Keratinocyte (primary cell): ENCODE results near the gene KANSL1. TPM values are rescaled to one million over a fixed set of nuclear protein-coding genes. Genes with fewer than 3 reads are reported as not detected.

Experiments
- DNase-seq: peaks from one replicate; pipeline ENCODE4 v3.0.0-alpha.2; 2011; ENCODE audit warnings: low read depth, missing footprints, low spot score
- FAIRE-seq: peaks from 2 replicates; lab custom pipeline; 2011; peaks lifted over from hg19 to GRCh38; lab: Jason Lieb, UNC
- H2AFZ ChIP-seq: 2 replicates; pipeline ENCODE4 v1.6.0; 2012; ENCODE audit warnings: low read length, control low read depth, inconsistent platforms; ENCODE audit not compliant: control insufficient read depth
- H3K27ac ChIP-seq: 2 replicates; pipeline ENCODE4 v1.5.1; 2011; ENCODE audit warnings: low read length; ENCODE audit not compliant: control insufficient read depth, insufficient read depth
- H3K27me3 ChIP-seq: 3 replicates; pipeline ENCODE4 v1.6.0; 2011; ENCODE audit warnings: low read length; ENCODE audit not compliant: control insufficient read depth, insufficient read depth; ENCODE audit errors: extremely low read depth
- H3K36me3 ChIP-seq, 2 experiments: 2 replicates in 1 of 2; 3 replicates in 1 of 2; pipeline ENCODE4 v1.5.1; 2011; ENCODE audit warnings: low read length in 2 of 2, mild to moderate bottlenecking in 1 of 2; ENCODE audit not compliant: control insufficient read depth in 2 of 2, insufficient read depth in 2 of 2; ENCODE audit errors: extremely low read depth in 1 of 2
- H3K4me1 ChIP-seq: 3 replicates; pipeline ENCODE4 v1.5.1; 2011; ENCODE audit warnings: low read length; ENCODE audit not compliant: control insufficient read depth, insufficient read depth; ENCODE audit errors: extremely low read depth
- H3K4me2 ChIP-seq: 3 replicates; pipeline ENCODE4 v1.6.0; 2011; ENCODE audit warnings: low read depth, low read length; ENCODE audit not compliant: control insufficient read depth, insufficient read depth; ENCODE audit errors: extremely low read depth
- H3K4me3 ChIP-seq, 3 experiments: fragments of 200-600 bp in 1 of 3; sonication (generic) in 1 of 3; 2 replicates in 2 of 3; 3 replicates in 1 of 3; pipeline ENCODE4 v1.5.1; 2011 to 2016; ENCODE audit warnings: low read length in 3 of 3, mild to moderate bottlenecking in 3 of 3, control low read depth in 2 of 3, inconsistent platforms in 1 of 3, low read depth in 1 of 3, mixed read lengths in 1 of 3, mixed run types in 1 of 3, moderate library complexity in 1 of 3; ENCODE audit not compliant: control insufficient read depth in 2 of 3, insufficient read depth in 2 of 3; ENCODE audit errors: extremely low read depth in 1 of 3
- H3K79me2 ChIP-seq: 2 replicates; pipeline ENCODE4 v1.6.0; 2012; ENCODE audit warnings: low read length; ENCODE audit not compliant: control insufficient read depth, insufficient read depth
- H3K9ac ChIP-seq: 3 replicates; pipeline ENCODE4 v1.6.0; 2011; ENCODE audit warnings: low read length; ENCODE audit not compliant: control insufficient read depth, insufficient read depth; ENCODE audit errors: extremely low read depth
- H3K9me1 ChIP-seq: 3 replicates; pipeline ENCODE4 v1.6.0; 2011; ENCODE audit warnings: low read length; ENCODE audit not compliant: control insufficient read depth, insufficient read depth; ENCODE audit errors: extremely low read depth
- H3K9me3 ChIP-seq: 2 replicates; pipeline ENCODE4 v1.5.1; 2012; ENCODE audit warnings: low read depth, low read length; ENCODE audit not compliant: control insufficient read depth
- H4K20me1 ChIP-seq: 3 replicates; pipeline ENCODE4 v1.6.0; 2011; ENCODE audit warnings: low read length; ENCODE audit not compliant: control insufficient read depth, insufficient read depth; ENCODE audit errors: extremely low read depth
- EZH2 ChIP-seq: IDR thresholded peaks from one replicate; pipeline ENCODE4 v1.6.1; 2012; ENCODE audit warnings: inconsistent platforms, mild to moderate bottlenecking, low read length, moderate library complexity
- dilution Hi-C: fragments of 300-500 bp; cut with MboI; formaldehyde crosslinking; loops from one replicate; pipeline ENCODE4 v1.7.0; 2020; ENCODE audit warnings: low sequenced_read_pairs; ENCODE audit not compliant: extremely low pct_ligation_motif_present
- polyA plus RNA-seq, 5 experiments: library from polyadenylated mRNA; depleted of rRNA in 3 of 5; stranded (reverse) in 3 of 5; stranded (forward) in 1 of 5; unstranded in 1 of 5; fragments of >200 nt; gene quantifications; 1 replicate in 1 of 5; 2 replicates in 3 of 5; 3 replicates in 1 of 5; pipeline versions ENCODE4 v1.2.1 to v1.2.3, GENCODE V29; 2011 to 2012; ENCODE audit warnings: missing spikeins in 2 of 5, low read depth in 1 of 5, low replicate concordance in 1 of 5
- TF ChIP-seq, protein P1 (sequence below), 3 experiments: IDR thresholded peaks in 1 of 3; conservative IDR thresholded peaks in 1 of 3; optimal IDR thresholded peaks in 1 of 3; 2 replicates in 2 of 3; 3 replicates in 1 of 3; pipeline versions ENCODE3 to v1.5.1; 2011; ENCODE audit warnings: low read length in 3 of 3, mild to moderate bottlenecking in 3 of 3, moderate library complexity in 2 of 3, control low read depth in 1 of 3, inconsistent platforms in 1 of 3; ENCODE audit not compliant: insufficient read depth in 2 of 3; ENCODE audit errors: extremely low read depth in 1 of 3

Gene KANSL1
- polyA plus RNA-seq, 1 donor (not counting 4 experiments of a cell fraction or from before 2014, with no cell fraction given): 17.6 TPM

DNA sequence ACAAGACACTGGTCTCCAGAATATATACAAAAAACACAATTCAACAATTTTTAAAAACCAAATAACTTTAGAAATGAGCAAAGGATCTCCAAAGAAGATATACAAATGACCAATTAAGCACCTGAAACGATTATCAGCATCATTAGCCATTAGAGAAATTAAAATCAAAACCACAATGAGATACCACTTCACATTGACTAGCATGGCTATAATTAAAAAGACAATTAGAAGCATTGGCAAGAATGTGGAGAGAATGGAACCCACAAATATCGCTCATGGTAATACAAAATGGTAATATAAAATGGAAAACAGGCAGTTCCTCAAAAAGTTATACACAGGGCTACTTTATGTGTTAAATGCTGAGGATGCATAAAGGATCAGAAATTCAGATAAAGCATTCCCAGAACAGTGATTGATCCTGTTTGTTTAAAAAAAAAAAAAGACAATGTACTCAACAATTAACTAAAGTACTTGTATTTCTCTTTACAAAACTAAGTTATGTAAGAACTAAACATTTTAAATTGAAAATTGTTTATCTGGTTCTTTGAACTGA is 52.5 kb downstream of the KANSL1 start:
- Histone ChIP-seq H3K27ac (no peak overlapping the region), H3K9ac (no peak overlapping the region), H2AFZ (no peak overlapping the region), H3K79me2 (peaks cover 92% of the 10 kb centered on the region), H4K20me1 (peaks cover 44% of the 10 kb centered on the region), H3K27me3 (no peaks in the 10 kb centered on the region), H3K9me3 (no peaks in the 10 kb centered on the region), H3K4me1 (peaks cover 15% of the 10 kb centered on the region), H3K9me1 (peaks cover 2% of the 10 kb centered on the region), H3K4me2 (no peak overlapping the region), H3K4me3 (no peak overlapping the region), H3K36me3 (no peaks in the 10 kb centered on the region)
- FAIRE-seq (no peak), DNase-seq (no peak)
- no peak for TF ChIP-seq EZH2
- TF ChIP-seq, protein P1, sequence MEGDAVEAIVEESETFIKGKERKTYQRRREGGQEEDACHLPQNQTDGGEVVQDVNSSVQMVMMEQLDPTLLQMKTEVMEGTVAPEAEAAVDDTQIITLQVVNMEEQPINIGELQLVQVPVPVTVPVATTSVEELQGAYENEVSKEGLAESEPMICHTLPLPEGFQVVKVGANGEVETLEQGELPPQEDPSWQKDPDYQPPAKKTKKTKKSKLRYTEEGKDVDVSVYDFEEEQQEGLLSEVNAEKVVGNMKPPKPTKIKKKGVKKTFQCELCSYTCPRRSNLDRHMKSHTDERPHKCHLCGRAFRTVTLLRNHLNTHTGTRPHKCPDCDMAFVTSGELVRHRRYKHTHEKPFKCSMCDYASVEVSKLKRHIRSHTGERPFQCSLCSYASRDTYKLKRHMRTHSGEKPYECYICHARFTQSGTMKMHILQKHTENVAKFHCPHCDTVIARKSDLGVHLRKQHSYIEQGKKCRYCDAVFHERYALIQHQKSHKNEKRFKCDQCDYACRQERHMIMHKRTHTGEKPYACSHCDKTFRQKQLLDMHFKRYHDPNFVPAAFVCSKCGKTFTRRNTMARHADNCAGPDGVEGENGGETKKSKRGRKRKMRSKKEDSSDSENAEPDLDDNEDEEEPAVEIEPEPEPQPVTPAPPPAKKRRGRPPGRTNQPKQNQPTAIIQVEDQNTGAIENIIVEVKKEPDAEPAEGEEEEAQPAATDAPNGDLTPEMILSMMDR (optimal IDR thresholded peaks at IDR 0.05 in 1 of 3, IDR thresholded peaks at IDR 0.05 in 1 of 3, conservative IDR thresholded peaks at IDR 0.05 in 1 of 3; ENCODE audit: extremely low read depth in 1 of 3, insufficient read depth in 2 of 3, low read length in 3 of 3): no peak
- dilution Hi-C loops: no loop called here

DNA sequence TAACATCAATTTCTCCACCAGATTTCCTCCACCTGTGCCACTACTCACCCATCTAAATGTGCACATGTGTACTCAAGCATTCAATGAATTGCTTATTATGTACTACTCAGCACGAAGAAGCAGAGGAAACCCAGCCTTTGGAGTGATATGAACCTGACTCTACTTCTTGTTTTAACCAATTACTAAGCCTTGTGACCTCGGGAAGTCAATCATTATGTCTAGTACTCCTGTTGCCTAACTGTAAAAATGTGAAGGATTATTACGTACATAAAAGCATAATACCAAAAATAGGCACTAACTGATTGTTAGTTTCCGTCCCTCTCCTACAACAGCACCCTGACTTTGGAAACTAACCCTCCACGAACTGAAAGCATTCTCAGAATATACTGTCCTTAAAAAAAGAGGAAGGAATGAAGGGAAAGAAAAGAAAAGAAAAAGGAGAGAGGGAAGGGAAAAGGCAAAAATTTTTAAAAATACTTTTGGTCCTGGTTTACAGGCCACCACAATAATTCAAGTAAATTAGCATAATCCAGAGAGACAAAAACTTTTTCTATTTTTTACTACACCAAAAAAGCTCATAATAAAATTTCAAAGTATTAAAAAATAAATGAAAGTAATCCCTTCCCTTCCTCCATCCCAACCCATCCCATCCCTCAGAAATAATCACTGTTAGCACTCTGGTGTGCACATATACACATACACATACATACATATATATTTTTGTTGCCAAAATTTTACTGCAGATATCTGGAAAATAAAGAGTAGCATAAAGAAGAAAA is 53.6 kb downstream of the KANSL1 start:
- Histone ChIP-seq H4K20me1 (peaks cover 49% of the 10 kb centered on the region), H3K4me2 (no peak overlapping the region), H3K27ac (no peak overlapping the region), H3K9me1 (peaks cover 2% of the 10 kb centered on the region), H2AFZ (no peak overlapping the region), H3K36me3 (no peaks in the 10 kb centered on the region), H3K9ac (no peak overlapping the region), H3K4me1 (peaks cover 15% of the 10 kb centered on the region), H3K9me3 (no peaks in the 10 kb centered on the region), H3K27me3 (no peaks in the 10 kb centered on the region), H3K79me2 (peaks cover 92% of the 10 kb centered on the region), H3K4me3 (no peak overlapping the region)
- dilution Hi-C loops: no loop called here
- TF ChIP-seq, protein P1 (optimal IDR thresholded peaks at IDR 0.05 in 1 of 3, IDR thresholded peaks at IDR 0.05 in 1 of 3, conservative IDR thresholded peaks at IDR 0.05 in 1 of 3; ENCODE audit: extremely low read depth in 1 of 3, insufficient read depth in 2 of 3, low read length in 3 of 3): no peak
- TF ChIP-seq EZH2: no peak
- FAIRE-seq: no peak
- DNase-seq: no peak
